GM12878 (cell line): Measurements from ENCODE around the gene DIAPH2.

Experiments used
- CTCF ChIP-seq, 3 experiments: IDR thresholded peaks in 2 of 3; conservative IDR thresholded peaks in 1 of 3; 2 replicates each; pipeline ENCODE4 v1.5.1; 2011; ENCODE audit warnings: low read depth in 3 of 3, low read length in 3 of 3, mild to moderate bottlenecking in 3 of 3, control low read depth in 2 of 3, moderate library complexity in 2 of 3, inconsistent platforms in 1 of 3, mixed read lengths in 1 of 3; ENCODE audit not compliant: control insufficient read depth in 2 of 3, insufficient read depth in 1 of 3; ENCODE audit errors: extremely low read depth in 1 of 3
- MAX ChIP-seq: IDR thresholded peaks from 2 replicates; pipeline ENCODE4 v1.6.1; 2012; ENCODE audit warnings: low read depth, low read length, improper control_type of control experiment
- NR2C2 ChIP-seq: IDR thresholded peaks from 2 replicates; pipeline ENCODE4 v1.6.1; 2011; ENCODE audit warnings: borderline replicate concordance, low read depth; ENCODE audit not compliant: control insufficient read depth, insufficient read length
- POLR2A ChIP-seq: IDR thresholded peaks from 2 replicates; pipeline ENCODE4 v1.6.1; 2011; ENCODE audit warnings: low read depth, mild to moderate bottlenecking, low read length
- RCOR1 ChIP-seq: conservative IDR thresholded peaks from 2 replicates; pipeline ENCODE4 v1.6.1; 2012; ENCODE audit warnings: low read depth, low read length, improper control_type of control experiment
- SPI1 ChIP-seq: IDR thresholded peaks from 2 replicates; pipeline ENCODE4 v1.6.1; 2011; ENCODE audit warnings: low read depth, mild to moderate bottlenecking, low read length, moderate library complexity, borderline replicate concordance; ENCODE audit not compliant: insufficient read depth

- TF ChIP-seq MAX (no peak), RCOR1 (no peak), SPI1 (no peak), POLR2A (no peak), NR2C2 (no peak), CTCF (IDR thresholded peaks at IDR 0.05 in 2 of 3, conservative IDR thresholded peaks at IDR 0.05 in 1 of 3; ENCODE audit: control insufficient read depth in 2 of 3, extremely low read depth in 1 of 3, insufficient read depth in 1 of 3, low read depth in 3 of 3, low read length in 3 of 3) (no peak)
Measured at GRCh38 chrX:96979766-96980165, 295.1 kb downstream of the DIAPH2 start.
